ENCODE data around the gene BNIPL. TPM values are rescaled to one million over a fixed set of nuclear protein-coding genes. Genes with fewer than 3 reads are reported as not detected.

BNIPL gene
- total RNA-seq, 4 donors from 2014 or later = 196 to 492 (median 251) TPM

- DNase-seq (ENCODE audit: low spot score in 2 of 2) = no peak
- 95% methylated on average over 8 of the region's 8 CpGs for WGBS
- TF ChIP-seq EP300 (IDR thresholded peaks at IDR 0.05) = no peak
- no peak for TF ChIP-seq POLR2A (IDR thresholded peaks at IDR 0.05)
- no peak for TF ChIP-seq CTCF (IDR thresholded peaks at IDR 0.05)
- no peak for TF ChIP-seq POLR2AphosphoS5 (IDR thresholded peaks at IDR 0.05)
- H3K4me1 ChIP-seq = peaks cover 41% of the 10 kb centered on the region
- no peaks in the 10 kb centered on the region for H3K27me3 ChIP-seq
- no peak overlapping the region for H3K4me3 ChIP-seq
- no peaks in the 10 kb centered on the region for H3K9me3 ChIP-seq
- no peak overlapping the region for H3K27ac ChIP-seq
- H3K36me3 ChIP-seq = no peaks in the 10 kb centered on the region
Observed at GRCh38 chr1:151009674-151010345, 26.6 kb upstream of the BNIPL start.

- Histone ChIP-seq H3K4me1 (peaks cover 36% of the 10 kb centered on the region), H3K27me3 (no peaks in the 10 kb centered on the region), H3K36me3 (no peaks in the 10 kb centered on the region), H3K4me3 (no peak overlapping the region), H3K27ac (no peak overlapping the region), H3K9me3 (no peaks in the 10 kb centered on the region)
- TF ChIP-seq EP300 (IDR thresholded peaks at IDR 0.05) = no peak
- TF ChIP-seq POLR2A (IDR thresholded peaks at IDR 0.05) = no peak
- no peak for TF ChIP-seq POLR2AphosphoS5 (IDR thresholded peaks at IDR 0.05)
- no peak for TF ChIP-seq CTCF (IDR thresholded peaks at IDR 0.05)
- no peak for DNase-seq (ENCODE audit: low spot score in 2 of 2)
- WGBS = 84% methylated on average over 3 of the region's 3 CpGs
Observed at GRCh38 chr1:151010346-151010726, 26.1 kb upstream of the BNIPL start.

GRCh38 chr1:151011154-151011850 is 25.1 kb upstream of the BNIPL start:
- no peak for TF ChIP-seq POLR2A (IDR thresholded peaks at IDR 0.05)
- no peak for TF ChIP-seq EP300 (IDR thresholded peaks at IDR 0.05)
- no peak for TF ChIP-seq CTCF (IDR thresholded peaks at IDR 0.05)
- TF ChIP-seq POLR2AphosphoS5 (IDR thresholded peaks at IDR 0.05) = no peak
- Histone ChIP-seq H3K36me3 (no peaks in the 10 kb centered on the region), H3K9me3 (no peaks in the 10 kb centered on the region), H3K27me3 (no peaks in the 10 kb centered on the region), H3K4me3 (no peak overlapping the region), H3K4me1 (peaks cover 27% of the 10 kb centered on the region), H3K27ac (no peak overlapping the region)
- 56% methylated on average over 4 of the region's 4 CpGs for WGBS
- DNase-seq (ENCODE audit: low spot score in 2 of 2) = no peak

GRCh38 chr1:151012684-151013471 is 23.5 kb upstream of the BNIPL start:
- no peak for DNase-seq (ENCODE audit: low spot score in 2 of 2)

GRCh38 chr1:151013518-151013917 is 22.9 kb upstream of the BNIPL start:
- TF ChIP-seq CTCF (IDR thresholded peaks at IDR 0.05) (no peak), EP300 (IDR thresholded peaks at IDR 0.05) (no peak), POLR2AphosphoS5 (IDR thresholded peaks at IDR 0.05) (no peak), POLR2A (IDR thresholded peaks at IDR 0.05) (no peak)
- peaks cover 12% of the 10 kb centered on the region for H3K4me1 ChIP-seq
- H3K4me3 ChIP-seq = no peak overlapping the region
- no peaks in the 10 kb centered on the region for H3K9me3 ChIP-seq
- no peak overlapping the region for H3K27ac ChIP-seq
- 78% methylated on average over 2 of the region's 2 CpGs for WGBS
- DNase-seq (ENCODE audit: low spot score in 2 of 2) = no peak
- peaks cover 9% of the 10 kb centered on the region for H3K36me3 ChIP-seq
- no peaks in the 10 kb centered on the region for H3K27me3 ChIP-seq

More at GRCh38 chr1:151012684-151013471, 23.5 kb upstream of the BNIPL start:
- Histone ChIP-seq H3K27ac (no peak overlapping the region), H3K36me3 (peaks cover 3% of the 10 kb centered on the region), H3K27me3 (no peaks in the 10 kb centered on the region), H3K4me1 (peaks cover 15% of the 10 kb centered on the region), H3K9me3 (no peaks in the 10 kb centered on the region), H3K4me3 (no peak overlapping the region)
- WGBS = 89% methylated on average over 14 of the region's 14 CpGs
- no peak for TF ChIP-seq EP300 (IDR thresholded peaks at IDR 0.05)
